Vagina (tissue), 2 donors: Measurements from ENCODE around the gene BCAS3.

Source experiments
- POLR2A ChIP-seq, 2 donors: fragments of 450-650 bp; IDR thresholded peaks; one replicate each; pipeline ENCODE4 v1.6.1; 2017; ENCODE audit warnings: antibody characterized with exemption in 2 of 2, mild to moderate bottlenecking in 2 of 2, moderate library complexity in 2 of 2
- POLR2AphosphoS5 ChIP-seq, 2 donors: sonication (generic); formaldehyde crosslinking; IDR thresholded peaks; one replicate each; pipeline ENCODE4 v1.9.0; 2017; ENCODE audit warnings: antibody characterized with exemption in 2 of 2, mild to moderate bottlenecking in 2 of 2, low read depth in 1 of 2; ENCODE audit not compliant: insufficient read depth in 1 of 2

DNA sequence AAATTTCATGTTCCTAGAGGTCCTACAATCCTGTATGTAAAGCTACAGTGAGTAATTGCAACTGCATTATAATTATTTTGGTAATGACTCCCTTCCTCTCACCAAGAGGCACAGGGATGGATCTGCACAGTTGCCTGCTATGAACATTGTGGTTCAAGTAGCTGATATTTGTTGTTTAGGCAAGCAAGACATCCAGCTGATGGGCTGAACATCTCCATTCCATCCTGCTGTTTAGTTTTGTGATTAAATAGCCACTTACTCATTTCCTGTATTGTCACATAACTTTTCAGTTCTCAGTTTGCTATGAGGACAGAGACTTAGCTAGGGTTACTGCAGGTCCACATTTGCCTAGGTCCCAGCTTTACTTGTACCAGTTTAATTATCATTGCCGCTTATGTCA, 540.8 kb downstream of the BCAS3 start:
- TF ChIP-seq POLR2A (IDR thresholded peaks at IDR 0.05) (no peak), POLR2AphosphoS5 (IDR thresholded peaks at IDR 0.05; ENCODE audit: insufficient read depth in 1 of 2, low read depth in 1 of 2) (no peak)
